Liver (tissue), 2 donors: Measurements from ENCODE around the gene HRH1.

ENCODE experiments used
- TF ChIP-seq, protein P1 (sequence below): fragments of 150-350 bp; IDR thresholded peaks from 2 replicates; pipeline ENCODE4 v1.5.1; 2017; ENCODE audit warnings: improper control_type of control experiment, low read depth, low read length; ENCODE audit not compliant: missing input control
- TF ChIP-seq, protein P2 (sequence below): IDR thresholded peaks from 2 replicates; pipeline ENCODE4 v1.6.1; 2016; ENCODE audit warnings: antibody characterized with exemption, mild to moderate bottlenecking
- donor health status: healthy.

DNA sequence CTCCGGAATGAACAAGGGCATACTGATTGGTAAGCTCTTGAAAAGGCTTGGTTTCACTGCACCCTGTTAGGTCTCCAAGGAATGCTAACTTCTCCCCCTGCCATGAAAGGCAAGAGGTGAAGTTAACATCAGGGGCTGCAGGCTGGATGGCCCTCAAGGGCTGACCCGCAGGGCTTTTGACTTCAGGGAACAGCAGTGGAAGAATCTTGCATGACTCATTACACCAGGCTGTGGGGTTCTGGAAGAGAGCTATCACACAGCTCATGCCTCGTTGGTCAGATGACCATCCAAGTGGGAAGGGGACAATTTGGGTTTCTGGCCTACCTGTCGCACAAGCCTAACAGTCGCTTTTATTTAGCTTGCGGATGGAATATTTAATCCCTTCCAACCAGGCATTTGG, 94.3 kb downstream of the HRH1 start:
- TF ChIP-seq, protein P1, sequence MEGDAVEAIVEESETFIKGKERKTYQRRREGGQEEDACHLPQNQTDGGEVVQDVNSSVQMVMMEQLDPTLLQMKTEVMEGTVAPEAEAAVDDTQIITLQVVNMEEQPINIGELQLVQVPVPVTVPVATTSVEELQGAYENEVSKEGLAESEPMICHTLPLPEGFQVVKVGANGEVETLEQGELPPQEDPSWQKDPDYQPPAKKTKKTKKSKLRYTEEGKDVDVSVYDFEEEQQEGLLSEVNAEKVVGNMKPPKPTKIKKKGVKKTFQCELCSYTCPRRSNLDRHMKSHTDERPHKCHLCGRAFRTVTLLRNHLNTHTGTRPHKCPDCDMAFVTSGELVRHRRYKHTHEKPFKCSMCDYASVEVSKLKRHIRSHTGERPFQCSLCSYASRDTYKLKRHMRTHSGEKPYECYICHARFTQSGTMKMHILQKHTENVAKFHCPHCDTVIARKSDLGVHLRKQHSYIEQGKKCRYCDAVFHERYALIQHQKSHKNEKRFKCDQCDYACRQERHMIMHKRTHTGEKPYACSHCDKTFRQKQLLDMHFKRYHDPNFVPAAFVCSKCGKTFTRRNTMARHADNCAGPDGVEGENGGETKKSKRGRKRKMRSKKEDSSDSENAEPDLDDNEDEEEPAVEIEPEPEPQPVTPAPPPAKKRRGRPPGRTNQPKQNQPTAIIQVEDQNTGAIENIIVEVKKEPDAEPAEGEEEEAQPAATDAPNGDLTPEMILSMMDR = no peak
- TF ChIP-seq, protein P2, sequence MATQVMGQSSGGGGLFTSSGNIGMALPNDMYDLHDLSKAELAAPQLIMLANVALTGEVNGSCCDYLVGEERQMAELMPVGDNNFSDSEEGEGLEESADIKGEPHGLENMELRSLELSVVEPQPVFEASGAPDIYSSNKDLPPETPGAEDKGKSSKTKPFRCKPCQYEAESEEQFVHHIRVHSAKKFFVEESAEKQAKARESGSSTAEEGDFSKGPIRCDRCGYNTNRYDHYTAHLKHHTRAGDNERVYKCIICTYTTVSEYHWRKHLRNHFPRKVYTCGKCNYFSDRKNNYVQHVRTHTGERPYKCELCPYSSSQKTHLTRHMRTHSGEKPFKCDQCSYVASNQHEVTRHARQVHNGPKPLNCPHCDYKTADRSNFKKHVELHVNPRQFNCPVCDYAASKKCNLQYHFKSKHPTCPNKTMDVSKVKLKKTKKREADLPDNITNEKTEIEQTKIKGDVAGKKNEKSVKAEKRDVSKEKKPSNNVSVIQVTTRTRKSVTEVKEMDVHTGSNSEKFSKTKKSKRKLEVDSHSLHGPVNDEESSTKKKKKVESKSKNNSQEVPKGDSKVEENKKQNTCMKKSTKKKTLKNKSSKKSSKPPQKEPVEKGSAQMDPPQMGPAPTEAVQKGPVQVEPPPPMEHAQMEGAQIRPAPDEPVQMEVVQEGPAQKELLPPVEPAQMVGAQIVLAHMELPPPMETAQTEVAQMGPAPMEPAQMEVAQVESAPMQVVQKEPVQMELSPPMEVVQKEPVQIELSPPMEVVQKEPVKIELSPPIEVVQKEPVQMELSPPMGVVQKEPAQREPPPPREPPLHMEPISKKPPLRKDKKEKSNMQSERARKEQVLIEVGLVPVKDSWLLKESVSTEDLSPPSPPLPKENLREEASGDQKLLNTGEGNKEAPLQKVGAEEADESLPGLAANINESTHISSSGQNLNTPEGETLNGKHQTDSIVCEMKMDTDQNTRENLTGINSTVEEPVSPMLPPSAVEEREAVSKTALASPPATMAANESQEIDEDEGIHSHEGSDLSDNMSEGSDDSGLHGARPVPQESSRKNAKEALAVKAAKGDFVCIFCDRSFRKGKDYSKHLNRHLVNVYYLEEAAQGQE = no peak
